HCT116 (cell line): ENCODE data around the gene KLHDC7A. TPM values are rescaled to one million over a fixed set of nuclear protein-coding genes. Genes with fewer than 3 reads are reported as not detected.

ENCODE experiments used
- ATAC-seq: fragments of 200-7000 bp; cut with Tn5 transposase; 2 replicates; pipeline ENCODE4 v1.9.1; 2020; ENCODE audit warnings: mild to moderate bottlenecking, moderate library complexity
- BruUV-seq: library from RNA; stranded (reverse); fragments of 400-500 nt; replicated peaks from 2 replicates; lab custom pipeline; 2021; lab: Mats Ljungman, UMichigan
- CTCF ChIA-PET: fragments of 300-600 bp; sonication (Branson Sonifier 250); formaldehyde crosslinking; loops from one replicate; lab custom pipeline; 2021; ENCODE audit warnings: antibody characterized with exemption; lab: Charles Lee
- POLR2A ChIA-PET: fragments of 300-600, 350-600 bp; sonication (Branson Sonifier 250); formaldehyde crosslinking; loops from one replicate; lab custom pipeline; 2021; ENCODE audit warnings: antibody characterized with exemption; lab: Charles Lee
- RAD21 ChIA-PET, 2 experiments: fragments of 300-600 bp; sonication (Branson Sonifier 250); formaldehyde crosslinking; loops; one replicate each; lab custom pipeline; 2023; ENCODE audit warnings: low total read pairs in 2 of 2; ENCODE audit not compliant: uncharacterized antibody in 2 of 2, unreplicated experiment in 2 of 2, low non-redundant PET in 1 of 2; lab: Charles Lee
- DNase-seq: peaks from one replicate; pipeline ENCODE4 v3.0.0-alpha.2; 2010; ENCODE audit warnings: low read depth, low spot score
- H2AFZ ChIP-seq: fragments of 200-600 bp; shearing (Covaris generic), sonication (generic); 2 replicates; pipeline ENCODE4 v1.6.1; 2017; ENCODE audit warnings: low read depth, mixed run types, mixed read lengths, antibody characterized with exemption, low read length; ENCODE audit not compliant: poor library complexity, severe bottlenecking
- H3K27ac ChIP-seq: 2 replicates; pipeline ENCODE4 v1.5.1; 2012; ENCODE audit warnings: low read depth, low read length
- H3K27me3 ChIP-seq: fragments of 200-600 bp; sonication (generic); 2 replicates; pipeline ENCODE4 v1.6.1; 2016; ENCODE audit warnings: mixed run types, low read length, mixed read lengths; ENCODE audit not compliant: insufficient read depth
- H3K36me3 ChIP-seq, 2 experiments: fragments of 200-500 bp in 1 of 2; fragments of 200-600 bp in 1 of 2; sonication (Bioruptor generic) in 1 of 2; sonication (generic) in 1 of 2; 2 replicates each; pipeline versions ENCODE4 v1.5.1 to v1.6.1; 2014 to 2016; ENCODE audit warnings: low read length in 2 of 2, inconsistent platforms in 1 of 2, mixed read lengths in 1 of 2, mixed run types in 1 of 2; ENCODE audit not compliant: insufficient read depth in 2 of 2, control insufficient read depth in 1 of 2
- H3K4me1 ChIP-seq, 2 experiments: fragments of 200-600 bp in 1 of 2; sonication (generic) in 1 of 2; 2 replicates each; pipeline versions ENCODE4 v1.5.1 to v1.6.1; 2012 to 2017; ENCODE audit warnings: low read length in 2 of 2, inconsistent platforms in 1 of 2, mild to moderate bottlenecking in 1 of 2, mixed read lengths in 1 of 2, mixed run types in 1 of 2, moderate library complexity in 1 of 2; ENCODE audit not compliant: insufficient read depth in 2 of 2, control insufficient read depth in 1 of 2
- H3K4me2 ChIP-seq: fragments of 200-600 bp; sonication (generic); 2 replicates; pipeline ENCODE4 v1.6.1; 2017; ENCODE audit warnings: mixed run types, low read length, mixed read lengths
- H3K4me3 ChIP-seq, 2 experiments: fragments of 200-600 bp in 1 of 2; sonication (generic) in 1 of 2; replicated peaks in 1 of 2; 2 replicates each; pipeline ENCODE4 v1.5.1; 2011 to 2016; ENCODE audit warnings: low read length in 2 of 2, control low read depth in 1 of 2, low read depth in 1 of 2, mild to moderate bottlenecking in 1 of 2, mixed read lengths in 1 of 2, mixed run types in 1 of 2
- H3K79me2 ChIP-seq: fragments of 200-600 bp; sonication (generic); 2 replicates; pipeline ENCODE4 v1.6.1; 2017; ENCODE audit warnings: mild to moderate bottlenecking, mixed run types, low read length, moderate library complexity, mixed read lengths; ENCODE audit not compliant: insufficient read depth
- H3K9ac ChIP-seq: fragments of 200-600 bp; sonication (generic); 2 replicates; pipeline ENCODE4 v1.6.1; 2016; ENCODE audit warnings: low read length, mixed read lengths
- H3K9me2 ChIP-seq: fragments of 200-600 bp; sonication (generic), shearing (Covaris generic); 2 replicates; pipeline ENCODE4 v1.6.1; 2017; ENCODE audit warnings: mixed run types, mild to moderate bottlenecking, moderate library complexity; ENCODE audit not compliant: insufficient read depth
- H3K9me3 ChIP-seq, 2 experiments: fragments of 200-500 bp in 1 of 2; fragments of 200-600 bp in 1 of 2; sonication (Bioruptor generic) in 1 of 2; sonication (generic) in 1 of 2; 2 replicates each; pipeline ENCODE4 v1.6.1; 2014 to 2017; ENCODE audit warnings: low read length in 2 of 2, mixed read lengths in 2 of 2, inconsistent platforms in 1 of 2, low read depth in 1 of 2, mild to moderate bottlenecking in 1 of 2, mixed run types in 1 of 2, moderate library complexity in 1 of 2; ENCODE audit not compliant: control insufficient read depth in 1 of 2, insufficient read depth in 1 of 2
- H4K20me1 ChIP-seq: fragments of 200-600 bp; sonication (generic), shearing (Covaris generic); 2 replicates; pipeline ENCODE4 v1.6.1; 2017; ENCODE audit warnings: mixed run types, mild to moderate bottlenecking, moderate library complexity; ENCODE audit not compliant: insufficient read depth
- ATF3 ChIP-seq: IDR thresholded peaks from 2 replicates; pipeline ENCODE4 v1.6.1; 2012
- CEBPB ChIP-seq: IDR thresholded peaks from 2 replicates; pipeline ENCODE4 v1.6.1; 2012; ENCODE audit warnings: low read depth
- ELF1 ChIP-seq: IDR thresholded peaks from 2 replicates; pipeline ENCODE4 v1.6.1; 2012; ENCODE audit warnings: low read depth, borderline replicate concordance
- EZH2 ChIP-seq: fragments of 200-600 bp; sonication (generic); IDR thresholded peaks from 2 replicates; pipeline ENCODE4 v1.6.1; 2017; ENCODE audit warnings: antibody characterized with exemption, mixed run types
- MAX ChIP-seq: IDR thresholded peaks from 2 replicates; pipeline ENCODE4 v1.6.1; 2012
- POLR2A ChIP-seq: IDR thresholded peaks from 2 replicates; pipeline ENCODE4 v1.7.0; 2011; ENCODE audit warnings: borderline replicate concordance; ENCODE audit not compliant: insufficient read depth, insufficient read length; ENCODE audit errors: extremely low read depth
- POLR2AphosphoS5 ChIP-seq: IDR thresholded peaks from 2 replicates; pipeline ENCODE4 v1.6.1; 2011; ENCODE audit warnings: mild to moderate bottlenecking, low read depth, low read length, moderate library complexity
- SP1 ChIP-seq: IDR thresholded peaks from 2 replicates; pipeline ENCODE4 v1.6.1; 2012; ENCODE audit warnings: low read depth
- YY1 ChIP-seq: IDR thresholded peaks from 2 replicates; pipeline ENCODE4 v1.6.1; 2011; ENCODE audit warnings: low read length, low read depth, moderate library complexity, mild to moderate bottlenecking; ENCODE audit not compliant: insufficient replicate concordance; ENCODE audit errors: extremely low read depth
- ZBTB33 ChIP-seq: IDR thresholded peaks from 2 replicates; pipeline ENCODE4 v1.6.1; 2011; ENCODE audit warnings: mild to moderate bottlenecking, low read length, moderate library complexity; ENCODE audit not compliant: insufficient replicate concordance; ENCODE audit errors: extremely low read depth
- ZFX ChIP-seq: fragments of 450-650 bp; IDR thresholded peaks from 2 replicates; pipeline ENCODE4 v1.6.1; 2017
- intact Hi-C: fragments of 100-400 bp; cut with micrococcal nuclease; formaldehyde crosslinking; loops from 2 replicates; pipeline ENCODE4 v1.10.0; 2022
- total RNA-seq: library from RNA; stranded (reverse); gene quantifications from one replicate; pipeline ENCODE4 v1.2.1, GENCODE V29; 2021; ENCODE audit not compliant: unreplicated experiment

The KLHDC7A gene
- total RNA-seq, 1 experiment from 2014 or later: 0.30 TPM

- Histone ChIP-seq H4K20me1 (no peaks in the 10 kb centered on the region), H3K36me3 (no peaks in the 10 kb centered on the region), H3K4me3 (no peak overlapping the region), H2AFZ (no peak overlapping the region), H3K9me3 (no peaks in the 10 kb centered on the region), H3K9me2 (0 out of 2 replicates have a peak, but pooled peaks cover under 1% of the 10 kb centered on the region), H3K27me3 (peaks cover 6% of the 10 kb centered on the region; the same call in 1 of the 2 replicates), H3K9ac (no peak overlapping the region), H3K79me2 (no peaks in the 10 kb centered on the region), H3K4me1 (no peaks in the 10 kb centered on the region), H3K4me2 (no peak overlapping the region), H3K27ac (no peak overlapping the region)
- ChIA-PET POLR2A (no interaction called here), RAD21 (no interaction called here), CTCF (no interaction called here)
- TF ChIP-seq POLR2A (no peak), SP1 (no peak), ZBTB33 (no peak), YY1 (no peak), MAX (no peak), ATF3 (no peak), CEBPB (no peak), ZFX (no peak), EZH2 (no peak), ELF1 (no peak), POLR2AphosphoS5 (no peak)
- no peak for ATAC-seq
- DNase-seq: no peak
- intact Hi-C loops: no loop called here
- no TSS peak for BruUV-seq
Observed at GRCh38 chr1:18434041-18434440, 46.7 kb upstream of the KLHDC7A start.
